GM12892 (cell line): ENCODE data around the gene GPER1.

ENCODE experiments used
- DNase-seq: peaks from one replicate; pipeline ENCODE4 v3.0.0; 2011; ENCODE audit not compliant: insufficient read length
- FAIRE-seq: peaks from 2 replicates; lab custom pipeline; 2011; peaks lifted over from hg19 to GRCh38; lab: Jason Lieb, UNC
- POLR2A ChIP-seq: IDR thresholded peaks from 2 replicates; pipeline ENCODE4 v1.6.1; 2011; ENCODE audit warnings: low read depth, low read length, control low read depth
- POLR2AphosphoS5 ChIP-seq: IDR thresholded peaks from 2 replicates; pipeline ENCODE4 v1.6.1; 2011; ENCODE audit warnings: low read depth, low read length, control low read depth
- TAF1 ChIP-seq: IDR thresholded peaks from 2 replicates; pipeline ENCODE4 v1.6.1; 2011; ENCODE audit warnings: low read depth, mild to moderate bottlenecking, control low read depth, low read length, borderline replicate concordance

The GPER1 gene

DNA sequence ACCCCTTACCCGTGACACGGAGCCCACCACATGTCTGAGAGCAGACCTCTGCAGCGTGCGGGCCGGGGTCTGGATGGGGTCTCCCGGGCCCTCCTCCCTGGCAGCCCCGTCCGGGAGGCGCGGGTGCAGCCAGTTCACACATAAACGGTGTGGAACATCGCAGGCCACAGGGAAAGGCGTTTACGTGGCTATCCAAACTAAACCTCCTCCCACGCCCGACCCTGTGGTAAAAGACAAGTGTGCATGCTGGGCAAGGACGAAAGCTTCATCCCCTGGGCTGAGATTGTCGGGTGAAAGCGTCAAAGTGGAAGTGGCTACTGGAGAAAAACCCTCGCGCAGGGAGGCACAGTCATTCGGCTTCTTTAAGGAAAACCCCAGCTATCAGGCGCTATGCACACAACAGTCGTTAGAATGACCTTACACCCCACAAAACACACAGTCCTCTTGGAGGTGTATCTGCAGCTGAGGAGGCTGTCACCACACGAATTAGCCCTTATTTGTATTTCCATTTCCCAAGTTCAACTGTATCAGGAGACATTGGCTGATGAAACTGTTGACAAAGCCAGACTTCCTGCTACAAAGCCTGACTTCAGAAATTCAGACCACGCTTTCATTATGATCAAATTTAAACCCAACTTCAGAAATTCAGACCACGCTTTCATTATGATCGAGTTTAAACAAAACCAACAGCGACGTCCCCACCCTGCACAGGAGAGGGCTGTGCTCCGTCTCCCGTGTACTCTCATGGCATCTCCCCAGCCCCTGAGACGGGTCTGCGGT, 15.3 kb downstream of the GPER1 start:
- peak; percentile 40; the same call in 1 of the 2 replicates for TF ChIP-seq POLR2A
- no peak; the same call in 1 of the 2 replicates for TF ChIP-seq POLR2AphosphoS5
- DNase-seq (peak; percentile 55), FAIRE-seq (peak; percentile 94)

DNA sequence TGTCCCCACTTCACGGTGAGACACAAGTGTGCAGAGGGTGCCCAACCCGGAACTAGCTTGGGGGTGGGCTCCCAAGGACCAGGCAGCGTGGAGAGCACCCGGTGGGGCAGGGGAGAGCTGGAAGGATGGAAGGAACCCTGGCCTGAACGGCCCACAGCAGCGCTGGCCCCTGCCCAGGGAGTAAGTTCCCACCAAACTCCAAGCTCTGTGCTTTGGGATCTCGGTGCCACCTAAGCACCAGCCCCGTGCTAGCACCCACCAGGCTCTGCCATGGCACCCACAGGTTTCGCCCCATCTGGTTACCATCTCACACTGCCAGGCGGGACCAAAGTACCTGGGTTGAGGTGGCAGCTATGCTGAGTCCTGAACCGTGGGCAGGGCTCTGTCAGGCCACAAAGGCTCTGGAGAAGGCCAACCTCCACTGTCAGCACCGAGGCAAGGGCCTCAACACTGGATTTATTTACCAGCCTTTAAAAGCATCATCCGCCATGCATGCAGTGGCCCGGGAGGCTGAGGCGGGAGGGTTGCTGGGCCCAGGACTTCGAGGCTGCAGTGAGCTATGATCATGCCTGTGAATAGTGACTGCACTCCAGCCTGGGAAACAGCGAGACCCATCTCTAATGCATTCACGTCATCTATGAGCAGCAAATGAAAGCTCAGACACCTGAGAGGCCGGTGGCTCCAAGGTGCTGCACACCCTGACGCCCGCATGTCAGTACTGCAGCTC, 16.0 kb downstream of the GPER1 start:
- FAIRE-seq (peak; percentile 60), DNase-seq (no peak)
- TF ChIP-seq TAF1 (no peak), POLR2A (no peak), POLR2AphosphoS5 (no peak)

DNA sequence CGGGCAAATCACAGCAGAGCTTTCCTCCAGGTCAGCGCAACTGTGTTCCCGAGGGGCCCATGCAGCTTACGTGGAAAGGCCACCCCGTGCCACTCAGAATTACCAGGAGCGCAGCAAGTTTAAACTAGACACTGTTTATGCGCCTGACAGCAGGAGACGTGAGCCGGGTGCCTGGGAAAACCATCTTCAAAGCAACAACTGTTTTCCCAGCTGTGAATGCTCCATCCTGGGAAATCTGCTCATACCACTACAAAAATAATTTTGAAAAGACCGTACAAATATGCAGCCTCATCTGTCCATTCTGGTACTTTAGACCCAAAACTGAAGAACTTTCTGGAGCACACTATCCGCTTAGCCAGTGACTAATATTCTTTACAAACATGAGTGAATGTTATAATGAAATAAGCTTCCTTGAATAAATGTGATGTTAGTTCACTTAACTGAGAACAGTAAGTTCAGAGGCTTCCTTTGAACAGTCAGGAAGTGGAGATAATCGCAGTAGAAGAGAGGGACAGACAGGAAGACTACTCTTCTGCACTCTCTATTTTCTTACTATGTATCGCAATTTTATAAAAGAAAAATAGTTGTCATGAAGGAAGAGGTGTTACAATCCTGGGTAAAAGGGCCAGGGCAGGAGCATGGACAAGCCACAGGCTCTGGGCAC, 16.7 kb downstream of the GPER1 start:
- FAIRE-seq: no peak
- DNase-seq: no peak
- no peak for TF ChIP-seq TAF1
- no peak for TF ChIP-seq POLR2AphosphoS5
- TF ChIP-seq POLR2A: no peak

DNA sequence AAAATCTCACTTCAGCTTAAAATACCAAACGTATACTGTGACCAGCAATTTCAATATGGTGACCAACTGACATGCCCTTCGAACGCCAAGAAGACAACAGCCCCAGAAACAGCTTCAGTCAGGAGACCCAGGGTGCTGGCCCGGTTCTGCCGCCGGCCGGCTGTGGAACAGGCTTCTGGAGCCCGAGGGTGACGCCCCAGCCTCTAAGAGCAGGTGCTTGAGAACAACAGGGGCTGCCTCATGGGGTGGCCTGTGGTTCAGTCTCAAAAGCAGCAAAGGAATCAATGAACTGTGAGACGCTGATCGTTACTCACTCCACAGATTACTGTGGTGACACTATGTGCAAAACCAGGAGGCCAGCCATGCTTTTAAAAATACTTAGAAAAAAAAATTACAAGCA, 17.3 kb downstream of the GPER1 start:
- no peak for TF ChIP-seq POLR2AphosphoS5
- TF ChIP-seq POLR2A: no peak; the same call in 1 of the 2 replicates
- no peak for TF ChIP-seq TAF1
- DNase-seq (peak; percentile 56), FAIRE-seq (peak; percentile 80)

DNA sequence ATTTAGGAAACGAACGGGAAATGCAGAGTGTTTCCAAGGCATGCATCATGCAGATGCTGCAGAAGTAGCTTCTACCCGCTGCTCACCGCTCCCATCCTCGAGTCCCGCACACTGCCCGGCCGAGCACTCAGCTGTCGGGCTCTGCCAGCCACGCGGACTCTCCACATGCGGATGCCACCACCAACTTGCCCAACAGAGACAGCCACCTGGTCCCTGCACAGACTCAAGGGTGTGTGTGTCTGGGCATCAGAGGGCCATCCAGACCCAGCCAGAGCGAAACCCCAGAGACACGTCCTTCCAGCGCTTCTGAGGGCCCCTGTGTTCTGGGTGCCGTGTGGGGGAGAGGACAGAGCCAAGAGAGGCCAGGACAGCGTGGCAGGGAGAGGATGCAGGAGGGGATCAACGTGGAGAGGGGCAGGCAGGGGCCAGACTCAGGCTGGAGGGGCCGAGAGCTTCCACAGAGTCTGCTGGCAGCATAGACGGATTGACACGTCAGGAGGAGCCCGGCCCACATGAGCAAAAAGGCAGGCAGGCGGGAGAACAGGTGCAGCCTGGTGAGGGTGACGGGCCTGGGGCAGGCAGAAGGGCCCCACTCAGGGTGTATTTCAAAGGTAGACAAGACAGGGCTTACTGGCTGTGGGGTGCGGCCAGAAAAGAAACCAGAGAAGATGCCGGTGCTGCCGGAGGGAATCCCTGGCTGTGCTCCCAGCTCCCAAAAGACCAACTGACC, 18.3 kb downstream of the GPER1 start:
- no peak for DNase-seq
- FAIRE-seq: peak; percentile 33

DNA sequence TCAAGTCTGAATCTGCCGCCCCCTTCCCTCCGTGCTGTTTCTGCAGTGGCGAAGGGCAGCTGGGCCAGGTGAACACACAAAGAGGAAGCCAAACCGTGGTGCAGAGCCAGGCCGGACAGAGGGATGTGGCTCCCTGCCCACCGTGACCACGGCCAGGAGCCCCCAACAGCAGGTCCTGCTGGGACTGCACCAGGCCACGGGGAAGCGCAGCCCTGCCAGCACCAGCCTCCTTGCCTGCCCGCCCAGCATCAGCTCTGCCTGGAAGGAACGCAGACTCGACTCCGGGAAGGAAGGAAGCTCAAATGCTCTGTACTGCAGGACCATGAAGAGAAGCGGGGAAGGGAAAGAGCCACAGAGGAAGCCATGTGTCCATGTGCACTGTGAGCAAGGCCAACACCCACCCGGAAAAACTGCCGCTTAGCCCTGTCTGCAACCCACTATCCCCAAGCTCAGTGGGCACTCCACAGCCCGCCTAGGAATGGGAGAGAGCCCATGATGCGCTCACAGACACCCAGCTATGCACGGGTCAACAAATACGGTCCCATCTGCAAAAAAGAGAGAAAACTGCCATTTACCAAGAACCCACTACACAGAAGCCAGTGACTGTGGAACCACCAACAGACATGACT, 19.0 kb downstream of the GPER1 start:
- FAIRE-seq (no peak), DNase-seq (no peak)
- TF ChIP-seq TAF1: no peak

More for the DNA sequence above, 18.3 kb downstream of the GPER1 start:
- TF ChIP-seq TAF1: no peak
- no peak for TF ChIP-seq POLR2AphosphoS5
- no peak for TF ChIP-seq POLR2A

DNA sequence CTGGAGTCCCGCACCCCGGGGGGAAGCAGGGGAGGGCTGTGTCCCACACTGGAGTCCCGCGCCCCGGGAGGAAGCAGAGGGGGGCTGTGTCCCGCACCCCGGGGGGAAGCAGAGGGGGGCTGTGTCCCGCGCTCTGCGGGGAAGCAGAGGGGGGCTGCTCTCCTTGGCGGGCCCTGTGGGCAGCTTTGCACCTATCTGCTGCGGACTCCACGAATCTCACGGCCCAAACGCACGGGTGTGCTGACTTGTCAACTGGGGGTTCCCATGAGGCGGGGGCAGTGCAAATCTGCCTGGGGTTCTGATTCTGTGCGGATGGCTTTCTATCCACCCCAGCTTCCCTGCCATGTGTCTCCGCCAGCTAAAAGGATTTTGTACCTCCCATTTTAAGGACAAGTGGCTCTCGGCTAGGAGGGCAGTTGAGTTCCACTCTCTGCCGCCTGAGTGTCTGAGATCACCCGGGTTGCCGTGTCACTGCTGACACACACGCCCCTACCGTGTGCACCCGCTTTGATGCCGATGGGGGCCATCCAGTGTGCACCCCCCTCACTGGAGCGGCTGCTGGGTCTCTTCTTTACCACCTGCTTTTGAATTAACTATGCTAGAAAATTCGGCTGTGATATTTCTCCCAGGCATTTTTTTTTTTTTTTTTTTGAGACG, 20.5 kb downstream of the GPER1 start:
- DNase-seq (no peak), FAIRE-seq (no peak)
- TF ChIP-seq POLR2AphosphoS5: no peak
- TF ChIP-seq TAF1: no peak
- no peak for TF ChIP-seq POLR2A

DNA sequence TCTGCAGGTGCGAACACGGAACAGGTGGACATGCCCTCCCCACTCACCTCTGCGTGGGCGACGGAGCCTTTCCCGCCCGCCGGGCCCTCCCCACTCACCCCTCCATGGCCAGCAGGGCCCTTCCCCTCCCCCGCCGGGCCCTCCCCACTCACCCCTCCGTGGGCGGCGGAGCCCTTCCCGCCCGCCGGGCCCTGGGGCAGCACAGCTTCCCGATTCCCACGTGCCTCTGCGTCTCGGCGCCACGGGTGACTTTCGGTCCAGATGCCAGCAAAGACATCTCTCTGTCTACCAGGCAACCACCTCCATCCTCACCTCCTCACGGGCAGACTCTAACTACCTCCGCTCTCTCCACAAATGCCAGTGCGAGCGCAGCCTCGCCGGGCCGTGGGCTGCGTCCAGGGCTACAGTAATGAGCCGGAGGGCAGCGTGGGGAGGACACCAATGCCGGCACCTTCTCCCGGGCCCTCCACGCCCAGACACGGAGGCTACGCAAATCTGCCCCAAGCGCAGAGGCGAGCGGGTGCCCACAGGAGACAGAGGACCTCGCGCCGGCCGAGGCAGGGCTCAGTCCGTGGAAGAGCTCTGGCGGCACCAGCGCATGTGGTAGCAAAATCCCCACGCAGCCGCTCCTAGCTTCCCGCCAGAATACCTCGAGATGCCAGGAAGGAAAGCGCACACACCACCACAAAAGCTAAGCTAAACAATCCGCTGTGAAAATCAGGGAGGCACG, 21.8 kb downstream of the GPER1 start:
- FAIRE-seq (no peak), DNase-seq (no peak)

DNA sequence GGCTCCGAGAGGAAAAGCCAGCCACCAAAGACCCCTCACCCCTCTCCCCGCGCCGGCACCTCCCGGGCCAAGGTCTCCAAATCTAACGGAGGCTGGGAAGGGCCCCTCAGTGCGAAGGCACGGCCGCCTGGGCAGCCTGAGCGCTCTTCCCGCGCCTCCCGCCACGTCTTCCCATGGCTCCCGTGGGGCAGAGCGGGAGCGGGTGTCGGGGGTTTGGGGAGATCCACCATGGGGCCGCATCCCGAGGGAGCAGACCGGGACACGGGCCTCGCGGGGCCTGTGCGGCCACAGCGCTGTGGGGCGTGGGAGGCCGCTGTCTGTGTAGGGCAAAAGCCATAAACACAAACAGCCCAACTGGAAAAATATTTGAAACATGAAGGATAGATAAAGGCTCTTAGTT, 22.4 kb downstream of the GPER1 start:
- FAIRE-seq (no peak), DNase-seq (no peak)
- no peak for TF ChIP-seq POLR2AphosphoS5
- TF ChIP-seq POLR2A: no peak
- no peak for TF ChIP-seq TAF1

More for the DNA sequence above, 21.8 kb downstream of the GPER1 start:
- no peak for TF ChIP-seq POLR2A
- TF ChIP-seq TAF1: no peak
- no peak for TF ChIP-seq POLR2AphosphoS5

DNA sequence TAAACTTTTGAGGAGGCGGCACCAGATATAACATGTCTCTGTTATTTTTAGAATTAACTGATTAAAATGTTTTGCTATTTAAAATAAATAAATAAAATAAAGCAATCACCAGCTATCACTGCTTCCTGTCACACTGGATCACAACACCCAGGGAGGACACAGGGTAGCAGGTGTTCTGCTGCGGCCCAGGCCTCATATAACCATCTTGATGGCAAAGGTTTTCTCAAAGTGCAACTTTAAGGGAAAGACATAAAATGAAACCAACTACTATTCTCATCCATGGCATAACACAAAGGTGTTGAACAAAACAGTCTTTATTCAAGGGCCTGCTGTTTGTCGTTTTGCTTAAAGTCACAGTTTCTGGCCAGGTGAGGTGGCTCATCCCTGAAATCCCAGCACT, 23.2 kb downstream of the GPER1 start:
- DNase-seq (no peak), FAIRE-seq (no peak)
- TF ChIP-seq POLR2A (no peak), POLR2AphosphoS5 (no peak), TAF1 (no peak)
